ENCODE measurements around the gene SUGP2. TPM values are rescaled to one million over a fixed set of nuclear protein-coding genes. Genes with fewer than 3 reads are reported as not detected.
A peak's percentile ranks its signal among the peaks of the same experiment; 100 is the strongest.

Gene SUGP2
- total RNA-seq, 2 experiments from 2014 or later = 123 to 124 TPM

- Mint-ChIP-seq H3K9me3 (ENCODE audit: insufficient read depth) (no peaks in the 10 kb centered on the region), H3K27ac (no peak overlapping the region), H3K36me3 (ENCODE audit: low read depth) (peaks cover 10% of the 10 kb centered on the region), H3K27me3 (ENCODE audit: low read depth) (no peaks in the 10 kb centered on the region), H3K4me1 (ENCODE audit: low read depth) (peaks cover 35% of the 10 kb centered on the region), H3K4me3 (no peak overlapping the region)
- ATAC-seq = no peak
- ChIA-PET CTCF (interaction anchor here (0.8 to 1.4 kb wide), 3 partner anchors 13 to 48 kb away, joined by 3 to 4 read pairs (median 3); no protein-coding TSS in a partner anchor), POLR2A (interaction anchor here (0.6 to 1.1 kb wide), 3 partner anchors 19 to 318 kb away, joined by 3 to 4 read pairs (median 3); no protein-coding TSS in a partner anchor)
- DNase-seq = no peak
Observed at GRCh38 chr19:19067276-19068072, 34.2 kb upstream of the SUGP2 start.

DNA sequence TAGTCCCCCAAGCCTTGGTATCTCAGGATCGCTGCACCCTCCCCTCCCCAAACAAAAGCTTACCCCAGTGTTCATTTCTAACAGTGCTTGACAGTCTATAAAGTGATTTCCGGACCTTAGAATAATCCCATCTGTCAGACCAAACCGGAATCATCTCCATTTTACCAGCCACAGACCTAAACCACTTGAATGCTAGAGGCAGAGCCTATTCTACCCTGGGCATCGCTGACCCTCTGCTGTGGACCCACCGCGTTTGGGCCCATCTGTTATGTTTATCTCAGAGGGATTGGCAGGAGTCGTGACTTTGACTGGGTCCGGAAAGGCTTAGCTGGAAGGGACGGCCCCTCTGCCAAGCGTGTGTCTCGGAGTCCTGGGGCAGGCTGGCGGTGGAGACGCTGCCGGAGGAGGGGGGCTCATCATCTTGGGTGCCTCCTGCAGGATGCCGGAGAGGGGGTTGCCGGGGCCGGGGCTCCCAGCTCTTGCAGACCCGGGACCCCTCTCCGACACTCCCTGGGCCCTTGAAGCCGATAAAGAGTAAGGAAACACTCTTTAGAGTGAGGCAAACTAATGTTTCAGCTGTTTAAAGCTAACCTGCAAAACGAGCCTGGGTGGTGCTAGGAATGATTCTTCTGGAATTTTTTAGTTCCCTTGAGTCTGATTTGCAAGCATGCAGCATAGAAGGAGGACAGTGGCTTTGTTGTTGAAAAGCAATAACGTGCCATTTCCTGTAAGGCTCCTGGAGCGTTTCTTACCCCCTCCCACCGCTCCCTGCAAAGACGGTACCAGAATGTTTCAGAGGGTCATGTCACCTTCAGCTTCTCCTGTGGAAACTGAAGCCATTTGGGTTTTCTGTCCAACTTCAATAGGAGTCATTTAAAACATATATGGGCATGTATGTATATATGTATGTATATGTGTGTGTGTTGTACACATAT, 31.8 kb upstream of the SUGP2 start:
- POLR2A ChIA-PET = interaction anchor here (0.6 to 1.0 kb wide), 3 partner anchors 46 to 256 kb away, joined by 3 to 5 read pairs (median 4); partner anchors contain the start of genes COPE and DDX49
- CTCF ChIA-PET = interaction anchor here (0.9 to 1.6 kb wide), 5 partner anchors 11 to 109 kb away, joined by 3 to 7 read pairs (median 4); no protein-coding TSS in a partner anchor
- Mint-ChIP-seq H3K9me3 (ENCODE audit: insufficient read depth) (no peaks in the 10 kb centered on the region), H3K27me3 (ENCODE audit: low read depth) (no peaks in the 10 kb centered on the region), H3K4me1 (ENCODE audit: low read depth) (peaks cover 38% of the 10 kb centered on the region), H3K4me3 (peak overlapping the region; percentile 79), H3K36me3 (ENCODE audit: low read depth) (peaks cover 3% of the 10 kb centered on the region), H3K27ac (peak overlapping the region; percentile 86)
- ATAC-seq (no peak), DNase-seq (peak; percentile 50)

DNA sequence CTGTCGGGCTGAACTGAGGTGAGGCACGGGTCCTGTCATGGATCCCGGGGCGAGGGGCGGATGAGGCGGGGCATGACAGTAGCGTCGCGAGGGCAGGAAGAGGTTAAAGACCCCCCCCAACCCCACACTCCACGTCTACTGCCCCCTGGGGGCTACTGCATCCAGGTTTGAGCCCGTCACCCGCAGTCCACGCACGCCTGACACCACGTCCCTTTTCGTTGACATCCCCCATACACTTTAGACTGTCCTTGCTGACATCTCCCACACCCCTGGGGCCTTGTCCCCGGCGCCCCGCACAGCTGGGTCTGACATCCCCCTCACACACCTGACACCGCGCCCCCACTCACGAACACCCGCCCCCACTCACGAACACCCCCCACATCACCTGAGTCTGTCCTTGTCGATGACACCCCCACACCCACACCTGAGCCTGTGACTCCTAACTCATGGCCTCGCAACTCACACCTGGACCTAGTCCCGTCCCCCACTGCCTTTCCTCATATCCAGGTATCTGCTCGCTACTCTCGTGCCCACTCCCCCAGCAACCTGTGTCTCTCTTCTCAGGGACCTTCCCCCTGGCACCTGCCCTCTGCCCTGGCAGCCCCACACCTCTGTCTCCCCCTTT, 30.9 kb upstream of the SUGP2 start:
- Mint-ChIP-seq H3K9me3 (ENCODE audit: insufficient read depth) (no peaks in the 10 kb centered on the region), H3K27me3 (ENCODE audit: low read depth) (no peaks in the 10 kb centered on the region), H3K36me3 (ENCODE audit: low read depth) (peaks cover 7% of the 10 kb centered on the region), H3K27ac (peak overlapping the region; percentile 86), H3K4me3 (peak overlapping the region; percentile 79), H3K4me1 (ENCODE audit: low read depth) (peaks cover 32% of the 10 kb centered on the region)
- ChIA-PET POLR2A (interaction anchor here (0.6 to 1.0 kb wide), 2 partner anchors 97 to 257 kb away, joined by 3 to 4 read pairs; no protein-coding TSS in a partner anchor), CTCF (interaction anchor here (0.6 to 1.6 kb wide), 7 partner anchors 10 to 556 kb away, joined by 3 to 7 read pairs (median 4); no protein-coding TSS in a partner anchor)
- ATAC-seq (no peak), DNase-seq (no peak)

DNA sequence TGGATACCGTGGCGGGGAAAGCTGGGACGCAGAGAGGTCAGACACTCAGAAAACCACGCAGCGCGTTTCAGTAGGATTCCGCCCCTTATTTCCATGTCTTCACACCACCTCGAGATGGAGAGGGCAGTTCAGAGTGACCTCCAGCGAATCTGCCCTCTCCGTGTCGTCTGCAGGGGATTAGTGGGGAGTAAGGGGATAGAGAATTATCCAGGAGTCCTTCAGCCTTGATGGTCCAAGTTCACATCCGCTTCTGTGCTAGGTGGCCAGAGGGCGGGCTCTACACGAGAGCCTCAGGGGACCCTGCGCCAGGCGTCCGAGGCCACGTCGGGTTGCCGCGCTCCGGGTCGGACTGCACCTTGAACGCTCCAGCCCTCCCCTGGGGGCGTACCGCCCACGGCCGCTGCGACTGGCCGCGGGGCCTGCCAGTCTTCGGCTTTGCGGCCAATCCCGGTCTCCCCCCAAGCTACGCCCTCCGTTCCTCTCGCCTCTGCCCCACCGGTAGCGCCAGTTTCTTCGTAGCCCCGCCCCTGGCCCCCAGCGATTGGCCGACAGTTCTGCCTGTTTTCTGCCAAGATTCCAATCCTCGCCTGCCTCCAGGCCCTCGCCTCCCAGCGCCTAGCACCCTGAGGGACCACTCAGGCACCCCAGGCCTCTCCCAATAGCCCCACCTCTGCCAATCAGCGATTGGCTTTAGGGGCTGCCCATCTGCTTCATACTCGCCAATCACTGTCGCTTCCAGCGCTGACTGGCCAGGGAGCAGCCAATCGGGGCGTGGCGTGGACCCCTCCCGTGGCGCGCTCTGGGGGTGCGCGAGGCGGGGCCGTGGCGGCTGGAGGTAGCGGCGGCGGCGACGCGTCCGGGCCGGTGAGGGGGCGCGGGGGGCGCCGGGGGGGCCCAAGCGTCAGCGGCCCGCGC, 30.1 kb upstream of the SUGP2 start, which contains the start of gene SLC25A42:
Gene SLC25A42 (plus strand): TSS at position 812 of the 915 bp plus-strand sequence. CDS start 32,131 bp downstream, outside the sequence.
- ATAC-seq (peak; percentile 97), DNase-seq (peak; percentile 99)
- Mint-ChIP-seq H3K4me1 (ENCODE audit: low read depth) (peaks cover 29% of the 10 kb centered on the region), H3K4me3 (peak within 1 kb of the TSS; percentile 79), H3K27me3 (ENCODE audit: low read depth) (no peaks in the 10 kb centered on the region), H3K27ac (peak within 1 kb of the TSS; percentile 86), H3K9me3 (ENCODE audit: insufficient read depth) (no peaks in the 10 kb centered on the region), H3K36me3 (ENCODE audit: low read depth) (peaks cover 7% of the 10 kb centered on the region)
- CTCF ChIA-PET = interaction anchor here (0.6 to 1.9 kb wide), 9 partner anchors 9 to 557 kb away, joined by 3 to 8 read pairs (median 3); no protein-coding TSS in a partner anchor
- POLR2A ChIA-PET = interaction anchor here (0.6 to 1.0 kb wide), 2 partner anchors 98 to 258 kb away, joined by 3 to 4 read pairs; no protein-coding TSS in a partner anchor

- no peak for DNase-seq
- peak overlapping the region; percentile 86 for H3K27ac Mint-ChIP-seq
- ChIA-PET POLR2A (interaction anchor here (0.5 kb wide), 1 partner anchor 14 kb away, joined by 3 read pairs; no protein-coding TSS in a partner anchor), CTCF (interaction anchor here (0.7 to 1.9 kb wide), 8 partner anchors 8 to 114 kb away, joined by 3 to 8 read pairs (median 4); no protein-coding TSS in a partner anchor)
- H3K4me1 Mint-ChIP-seq (ENCODE audit: low read depth) = peaks cover 28% of the 10 kb centered on the region
- ATAC-seq = no peak
- peak overlapping the region; percentile 79 for H3K4me3 Mint-ChIP-seq
- H3K9me3 Mint-ChIP-seq (ENCODE audit: insufficient read depth) = no peaks in the 10 kb centered on the region
- H3K36me3 Mint-ChIP-seq (ENCODE audit: low read depth) = peaks cover 5% of the 10 kb centered on the region
- H3K27me3 Mint-ChIP-seq (ENCODE audit: low read depth) = no peaks in the 10 kb centered on the region
Observed at GRCh38 chr19:19062454-19063182, 29.3 kb upstream of the SUGP2 start.

DNA sequence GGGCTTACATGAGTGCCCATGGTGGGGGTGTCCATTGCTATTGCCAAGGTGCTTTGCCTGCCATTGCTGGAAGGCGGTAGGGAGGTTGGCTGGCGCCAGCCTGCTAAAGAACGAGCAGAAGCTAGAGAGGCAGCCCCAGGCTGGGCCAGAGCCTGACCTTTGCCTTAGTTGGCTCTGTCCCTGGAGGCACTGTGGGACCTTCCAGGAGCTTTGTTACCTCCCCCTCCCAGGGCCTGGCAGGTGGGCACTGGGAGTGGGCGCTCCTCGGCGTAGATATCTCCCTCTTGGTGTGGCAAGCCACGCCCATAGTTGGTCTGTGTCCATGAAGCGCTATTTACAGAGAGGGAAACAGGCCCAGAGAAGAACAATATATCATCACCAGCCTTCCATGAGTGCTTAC, 28.2 kb upstream of the SUGP2 start:
- peaks cover 7% of the 10 kb centered on the region for H3K36me3 Mint-ChIP-seq (ENCODE audit: low read depth)
- H3K9me3 Mint-ChIP-seq (ENCODE audit: insufficient read depth) = no peaks in the 10 kb centered on the region
- H3K27ac Mint-ChIP-seq = no peak overlapping the region
- H3K4me3 Mint-ChIP-seq = no peak overlapping the region
- peaks cover 17% of the 10 kb centered on the region for H3K4me1 Mint-ChIP-seq (ENCODE audit: low read depth)
- POLR2A ChIA-PET = interaction anchor here (0.7 kb wide), 1 partner anchor 9 kb away, joined by 3 read pairs; no protein-coding TSS in a partner anchor
- H3K27me3 Mint-ChIP-seq (ENCODE audit: low read depth) = no peaks in the 10 kb centered on the region
- DNase-seq (no peak), ATAC-seq (no peak)
- CTCF ChIA-PET = interaction anchor here (1.1 kb wide), 1 partner anchor 9 kb away, joined by 3 read pairs; no protein-coding TSS in a partner anchor

GRCh38 chr19:19059837-19060611, 26.7 kb upstream of the SUGP2 start:
- ChIA-PET POLR2A (no interaction called here), CTCF (interaction anchor here (0.6 to 2.1 kb wide), 2 partner anchors 56 to 109 kb away, joined by 3 to 5 read pairs; no protein-coding TSS in a partner anchor)
- H3K27me3 Mint-ChIP-seq (ENCODE audit: low read depth) = no peaks in the 10 kb centered on the region
- H3K4me1 Mint-ChIP-seq (ENCODE audit: low read depth) = peaks cover 14% of the 10 kb centered on the region
- H3K36me3 Mint-ChIP-seq (ENCODE audit: low read depth) = peaks cover 11% of the 10 kb centered on the region
- no peak overlapping the region for H3K27ac Mint-ChIP-seq
- no peak for ATAC-seq
- H3K4me3 Mint-ChIP-seq = no peak overlapping the region
- H3K9me3 Mint-ChIP-seq (ENCODE audit: insufficient read depth) = no peaks in the 10 kb centered on the region
- no peak for DNase-seq

DNA sequence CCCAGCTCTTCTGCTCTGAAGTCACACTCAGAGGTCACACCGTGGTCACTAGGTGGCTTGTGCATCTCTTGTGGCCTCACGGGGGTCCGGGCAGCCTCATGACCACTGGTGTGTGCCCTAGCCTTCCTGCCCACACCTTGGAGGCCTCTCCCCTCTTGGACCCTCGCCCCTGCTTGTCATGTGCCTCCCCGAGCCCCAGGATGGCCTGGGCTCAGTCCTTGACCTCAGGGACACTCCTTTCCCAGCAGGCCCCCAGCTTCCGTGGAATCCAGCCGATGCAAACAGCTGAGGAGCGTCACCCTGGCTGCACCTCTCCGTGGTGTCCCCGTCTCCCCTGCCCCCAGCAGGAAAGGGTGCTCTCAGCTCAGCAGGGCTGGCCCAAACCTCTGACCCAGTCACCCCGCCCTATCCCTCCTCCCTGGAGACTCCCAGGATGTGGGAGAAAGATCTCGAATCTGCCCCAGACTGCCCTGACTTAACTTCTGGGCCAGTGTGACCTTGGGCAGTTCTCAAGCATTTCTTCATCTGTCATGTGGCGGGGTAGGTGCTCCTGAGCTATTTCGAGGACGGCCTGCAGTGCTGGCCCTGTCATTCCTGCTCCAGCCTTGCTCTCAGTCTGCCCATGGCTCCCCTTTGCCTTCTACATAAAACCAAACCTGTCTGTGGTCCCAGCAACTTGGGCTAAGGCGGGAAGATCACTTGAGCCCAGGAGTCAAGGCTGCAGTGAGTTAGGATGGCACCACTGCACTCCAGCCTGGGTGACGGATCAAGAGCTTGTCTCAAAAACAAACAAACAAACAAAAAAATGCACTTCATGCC, 25.9 kb upstream of the SUGP2 start:
- ATAC-seq (no peak), DNase-seq (no peak)
- Mint-ChIP-seq H3K4me1 (ENCODE audit: low read depth) (peaks cover 12% of the 10 kb centered on the region), H3K9me3 (ENCODE audit: insufficient read depth) (no peaks in the 10 kb centered on the region), H3K4me3 (no peak overlapping the region), H3K27ac (no peak overlapping the region), H3K36me3 (ENCODE audit: low read depth) (peaks cover 13% of the 10 kb centered on the region), H3K27me3 (ENCODE audit: low read depth) (no peaks in the 10 kb centered on the region)
- ChIA-PET CTCF (interaction anchor here (2.1 kb wide), 1 partner anchor 57 kb away, joined by 5 read pairs; no protein-coding TSS in a partner anchor), POLR2A (no interaction called here)

Measured in activated CD8-positive, alpha-beta T cell treated with anti-CD3 and anti-CD28 coated beads, Interleukin-2, amount 10 ng/mL, durations not matched to agents 7 days and 5 days (primary cell).